HepG2 (cell line): ENCODE measurements around the gene DHX8. TPM values are rescaled to one million over a fixed set of nuclear protein-coding genes. Genes with fewer than 3 reads are reported as not detected.

Experiments
- ATRX ChIP-seq: sonication (generic); formaldehyde crosslinking; IDR thresholded peaks from 2 replicates; pipeline ENCODE4 v1.4.0; 2020; ENCODE audit warnings: missing genetic modification reagents, borderline replicate concordance
- ERF ChIP-seq: IDR thresholded peaks from 2 replicates; pipeline ENCODE4 v1.6.1; 2018; ENCODE audit warnings: missing biosample characterization, missing genetic modification reagents
- KDM2A ChIP-seq: sonication (generic); formaldehyde crosslinking; IDR thresholded peaks from 2 replicates; pipeline ENCODE4 v1.4.0; 2020; ENCODE audit warnings: low read depth, missing genetic modification reagents, borderline replicate concordance
- KLF15 ChIP-seq: sonication (generic); formaldehyde crosslinking; IDR thresholded peaks from 2 replicates; pipeline ENCODE4 v1.8.1; 2023; ENCODE audit warnings: borderline replicate concordance, mild to moderate bottlenecking, inconsistent platforms, missing genetic modification reagents, mixed read lengths
- MAFG ChIP-seq: sonication (generic); formaldehyde crosslinking; IDR thresholded peaks from 2 replicates; pipeline ENCODE4 v1.5.1; 2020; ENCODE audit warnings: mild to moderate bottlenecking, missing genetic modification reagents
- MAFK ChIP-seq, 2 experiments: IDR thresholded peaks in 1 of 2; conservative IDR thresholded peaks in 1 of 2; 2 replicates each; pipeline ENCODE4 v1.6.1; 2011; ENCODE audit warnings: improper control_type of control experiment in 2 of 2, low read length in 2 of 2
- MATR3 ChIP-seq: sonication (generic); formaldehyde crosslinking; IDR thresholded peaks from 2 replicates; pipeline ENCODE4 v1.4.0; 2020; ENCODE audit warnings: missing genetic modification reagents
- NFYC ChIP-seq: IDR thresholded peaks from 2 replicates; pipeline ENCODE4 v1.6.1; 2016; ENCODE audit warnings: missing genetic modification reagents, missing compliant biosample characterization
- PAWR ChIP-seq: sonication (generic); formaldehyde crosslinking; IDR thresholded peaks from 2 replicates; pipeline ENCODE4 v1.4.0; 2020; ENCODE audit warnings: missing genetic modification reagents, mild to moderate bottlenecking, borderline replicate concordance
- PHF21A ChIP-seq: sonication (generic); formaldehyde crosslinking; IDR thresholded peaks from 2 replicates; pipeline ENCODE4 v1.5.0; 2020; ENCODE audit warnings: mild to moderate bottlenecking, missing genetic modification reagents
- RELA ChIP-seq: sonication (generic); formaldehyde crosslinking; IDR thresholded peaks from 2 replicates; pipeline ENCODE4 v1.4.0; 2020; ENCODE audit warnings: missing genetic modification reagents
- RFX1 ChIP-seq: fragments of 450-650 bp; IDR thresholded peaks from 2 replicates; pipeline ENCODE4 v1.6.1; 2017
- SKI ChIP-seq: fragments of 450-650 bp; IDR thresholded peaks from one replicate; pipeline ENCODE4 v1.6.1; 2018; ENCODE audit warnings: mild to moderate bottlenecking; ENCODE audit not compliant: partially characterized antibody
- SRY ChIP-seq: sonication (generic); formaldehyde crosslinking; IDR thresholded peaks from 2 replicates; pipeline ENCODE4 v1.8.0; 2022; ENCODE audit warnings: mild to moderate bottlenecking, missing genetic modification reagents
- TBL1XR1 ChIP-seq: fragments of 150-350 bp; IDR thresholded peaks from 2 replicates; pipeline ENCODE4 v1.6.1; 2014; ENCODE audit warnings: borderline replicate concordance, low read length; ENCODE audit not compliant: partially characterized antibody
- TBP ChIP-seq: sonication (generic); formaldehyde crosslinking; IDR thresholded peaks from 2 replicates; pipeline ENCODE4 v1.5.0; 2020; ENCODE audit warnings: missing genetic modification reagents
- TMF1 ChIP-seq: sonication (generic); formaldehyde crosslinking; IDR thresholded peaks from 2 replicates; pipeline ENCODE4 v1.8.1; 2022; ENCODE audit warnings: low read depth, missing genetic modification reagents
- ZFYVE20 ChIP-seq: sonication (generic); formaldehyde crosslinking; IDR thresholded peaks from 2 replicates; pipeline ENCODE4 v1.8.0; 2023; ENCODE audit warnings: low read depth, mild to moderate bottlenecking, moderate library complexity, missing genetic modification reagents, borderline replicate concordance
- ZMYM3 ChIP-seq: sonication (generic); formaldehyde crosslinking; IDR thresholded peaks from 2 replicates; pipeline ENCODE4 v1.5.1; 2020; ENCODE audit warnings: mild to moderate bottlenecking, missing genetic modification reagents
- ZNF225 ChIP-seq: sonication (generic); formaldehyde crosslinking; IDR thresholded peaks from 2 replicates; pipeline ENCODE4 v1.4.0; 2020; ENCODE audit warnings: mild to moderate bottlenecking, missing genetic modification reagents
- ZNF260 ChIP-seq: sonication (generic); formaldehyde crosslinking; IDR thresholded peaks from 2 replicates; pipeline ENCODE4 v1.4.0; 2020; ENCODE audit warnings: missing genetic modification reagents, low read depth, mild to moderate bottlenecking, borderline replicate concordance
- ZNF350 ChIP-seq: sonication (generic); formaldehyde crosslinking; IDR thresholded peaks from 2 replicates; pipeline ENCODE4 v1.4.0; 2020; ENCODE audit warnings: mild to moderate bottlenecking, low read depth, missing genetic modification reagents, borderline replicate concordance
- ZNF549 ChIP-seq: sonication (generic); formaldehyde crosslinking; IDR thresholded peaks from 2 replicates; pipeline ENCODE4 v1.5.0; 2020; ENCODE audit warnings: missing genetic modification reagents
- ZNF607 ChIP-seq: sonication (generic); formaldehyde crosslinking; IDR thresholded peaks from 2 replicates; pipeline ENCODE4 v1.5.1; 2020; ENCODE audit warnings: missing genetic modification reagents, mild to moderate bottlenecking, borderline replicate concordance
- ZNF782 ChIP-seq: sonication (generic); formaldehyde crosslinking; IDR thresholded peaks from 2 replicates; pipeline ENCODE4 v1.4.0; 2020; ENCODE audit warnings: missing genetic modification reagents, mild to moderate bottlenecking, borderline replicate concordance
- ZNF83 ChIP-seq: sonication (generic); formaldehyde crosslinking; IDR thresholded peaks from 2 replicates; pipeline ENCODE4 v1.4.0; 2020; ENCODE audit warnings: missing genetic modification reagents, mild to moderate bottlenecking, borderline replicate concordance
- ZSCAN30 ChIP-seq: sonication (generic); formaldehyde crosslinking; IDR thresholded peaks from 2 replicates; pipeline ENCODE4 v1.5.0; 2020; ENCODE audit warnings: mild to moderate bottlenecking, missing genetic modification reagents
- polyA plus RNA-seq, 8 experiments: library from polyadenylated mRNA; depleted of rRNA in 3 of 8; stranded (reverse) in 7 of 8; unstranded in 1 of 8; fragments of >200 nt; fragmentation: Illumina TruSeq in 4 of 8; extraction: Trizol in 4 of 8; gene quantifications; 2 replicates each; pipeline versions ENCODE4 v1.2.1 to v1.2.3, GENCODE V29; 2011 to 2016; ENCODE audit warnings: low read depth in 4 of 8, missing spikeins in 1 of 8, mixed read lengths in 1 of 8; ENCODE audit not compliant: insufficient read depth in 1 of 8
- total RNA-seq, 5 experiments: library from RNA; depleted of rRNA; stranded (reverse); fragments of >200 nt; fragmentation: Illumina TruSeq; extraction: Trizol; gene quantifications; 2 replicates each; pipeline ENCODE4 v1.2.3, GENCODE V29; 2016; ENCODE audit warnings: low read depth in 1 of 5
- TF ChIP-seq, protein P1 (sequence below), 2 experiments: sonication (generic) in 1 of 2; formaldehyde crosslinking in 1 of 2; IDR thresholded peaks; 2 replicates each; pipeline versions ENCODE4 v1.5.1 to v1.6.1; 2011 to 2020; ENCODE audit warnings: borderline replicate concordance in 1 of 2, low read depth in 1 of 2, low read length in 1 of 2, mild to moderate bottlenecking in 1 of 2, missing genetic modification reagents in 1 of 2, moderate library complexity in 1 of 2
- TF ChIP-seq, protein P2 (sequence below): sonication (generic); IDR thresholded peaks from 2 replicates; pipeline ENCODE4 v1.6.1; 2016; ENCODE audit warnings: low read depth, borderline replicate concordance

Gene DHX8
- total and polyA plus RNA-seq, 2 of the 13 experiments (the other 11 are each of a cell fraction or from before 2014, with no cell fraction given): 24.8 to 48.9 TPM

DNA sequence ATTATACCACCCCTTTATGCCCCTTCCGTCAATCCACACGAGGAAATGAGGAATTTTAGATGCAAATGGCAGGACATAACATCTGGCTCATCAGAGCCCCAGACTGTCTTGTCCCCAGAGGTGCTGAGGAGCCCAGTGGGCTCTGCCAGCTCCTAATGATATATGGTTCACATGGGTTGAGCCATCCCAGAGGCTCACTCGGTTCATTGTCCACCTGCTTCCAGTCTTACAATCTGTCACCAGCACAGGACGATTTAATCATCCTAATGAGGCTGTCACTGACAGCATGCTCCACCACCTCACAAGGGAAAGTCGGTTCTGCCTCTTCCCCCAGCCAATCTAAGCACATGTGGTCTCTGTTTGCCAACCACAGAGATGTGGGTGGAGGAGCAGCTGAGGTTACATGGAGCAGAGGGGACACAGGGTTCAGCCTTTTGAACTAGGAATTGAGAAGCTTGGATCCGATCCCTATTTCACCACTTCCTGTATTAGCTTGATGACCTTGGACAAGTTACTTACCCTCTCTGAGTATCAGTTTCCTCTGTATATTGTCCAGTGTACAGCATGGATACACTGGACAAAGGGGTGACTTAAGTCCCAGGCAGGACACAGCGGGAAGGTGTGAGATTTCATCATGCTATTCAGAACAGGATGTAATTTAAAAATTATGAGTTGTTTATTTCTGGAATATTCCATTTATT is 27.0 kb upstream of the DHX8 start (continued):
- TF ChIP-seq NFYC (CRISPR knock-in tag) (peak; percentile 65), ZMYM3 (CRISPR knock-in tag) (peak; percentile 98), PHF21A (CRISPR knock-in tag) (peak; percentile 99), MATR3 (CRISPR knock-in tag) (no peak), MAFK (conservative IDR thresholded peaks at IDR 0.05 in 1 of 2, IDR thresholded peaks at IDR 0.05 in 1 of 2; ENCODE audit: low read length in 2 of 2) (no peak), ZNF350 (CRISPR knock-in tag) (peak; percentile 89), ZNF549 (CRISPR knock-in tag) (no peak), PAWR (CRISPR knock-in tag) (no peak), ZNF225 (no peak; the same call in 1 of the 2 replicates), RFX1 (no peak), TMF1 (CRISPR knock-in tag) (no peak), TBP (CRISPR knock-in tag) (no peak), ZSCAN30 (CRISPR knock-in tag) (peak; percentile 52; the same call in 1 of the 2 replicates), ZNF260 (CRISPR knock-in tag) (no peak), ERF (peak; percentile 98), ZNF607 (CRISPR knock-in tag) (peak; percentile 88; the same call in 1 of the 2 replicates), RELA (CRISPR knock-in tag) (no peak), TBL1XR1 (peak; percentile 78), ATRX (CRISPR knock-in tag) (no peak), SRY (CRISPR knock-in tag) (no peak), ZNF83 (CRISPR knock-in tag) (no peak), KLF15 (CRISPR knock-in tag) (no peak), ZFYVE20 (CRISPR knock-in tag) (no peak), KDM2A (CRISPR knock-in tag) (peak; percentile 84; the same call in 1 of the 2 replicates), MAFG (CRISPR knock-in tag) (no peak), SKI (peak; percentile 85), ZNF782 (CRISPR knock-in tag) (0 out of 2 replicates have a peak, but pooled peaks have one; percentile 31)
- TF ChIP-seq, protein P1, sequence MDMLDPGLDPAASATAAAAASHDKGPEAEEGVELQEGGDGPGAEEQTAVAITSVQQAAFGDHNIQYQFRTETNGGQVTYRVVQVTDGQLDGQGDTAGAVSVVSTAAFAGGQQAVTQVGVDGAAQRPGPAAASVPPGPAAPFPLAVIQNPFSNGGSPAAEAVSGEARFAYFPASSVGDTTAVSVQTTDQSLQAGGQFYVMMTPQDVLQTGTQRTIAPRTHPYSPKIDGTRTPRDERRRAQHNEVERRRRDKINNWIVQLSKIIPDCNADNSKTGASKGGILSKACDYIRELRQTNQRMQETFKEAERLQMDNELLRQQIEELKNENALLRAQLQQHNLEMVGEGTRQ (IDR thresholded peaks at IDR 0.05; ENCODE audit: low read depth, low read length): peak; percentile 70
- TF ChIP-seq, protein P1 (CRISPR knock-in tag; IDR thresholded peaks at IDR 0.05; ENCODE audit: borderline replicate concordance): peak; percentile 65; the same call in 1 of the 2 replicates
- TF ChIP-seq, protein P2, sequence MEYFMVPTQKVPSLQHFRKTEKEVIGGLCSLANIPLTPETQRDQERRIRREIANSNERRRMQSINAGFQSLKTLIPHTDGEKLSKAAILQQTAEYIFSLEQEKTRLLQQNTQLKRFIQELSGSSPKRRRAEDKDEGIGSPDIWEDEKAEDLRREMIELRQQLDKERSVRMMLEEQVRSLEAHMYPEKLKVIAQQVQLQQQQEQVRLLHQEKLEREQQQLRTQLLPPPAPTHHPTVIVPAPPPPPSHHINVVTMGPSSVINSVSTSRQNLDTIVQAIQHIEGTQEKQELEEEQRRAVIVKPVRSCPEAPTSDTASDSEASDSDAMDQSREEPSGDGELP: peak; percentile 96
